Fibroblast of lung (primary cell): ENCODE results near the gene CAST. TPM values are rescaled to one million over a fixed set of nuclear protein-coding genes. Genes with fewer than 3 reads are reported as not detected.

Source experiments
- DNase-seq, 2 donors: peaks; one replicate each; pipeline versions ENCODE4 v3.0.0 to v3.0.0-alpha.2; 2010; ENCODE audit warnings: low read depth in 2 of 2
- H2AFZ ChIP-seq: 2 replicates; pipeline ENCODE4 v1.5.1; 2012; ENCODE audit warnings: low read length, control low read depth, inconsistent platforms
- H3K27ac ChIP-seq: 2 replicates; pipeline ENCODE4 v1.5.1; 2011; ENCODE audit warnings: low read length, control low read depth; ENCODE audit not compliant: insufficient read depth
- H3K27me3 ChIP-seq: 2 replicates; pipeline ENCODE4 v1.5.1; 2011; ENCODE audit warnings: mild to moderate bottlenecking, low read length; ENCODE audit not compliant: control insufficient read depth, insufficient read depth
- H3K36me3 ChIP-seq: 2 replicates; pipeline ENCODE4 v1.5.1; 2011; ENCODE audit warnings: low read length; ENCODE audit not compliant: control insufficient read depth, insufficient read depth
- H3K4me1 ChIP-seq: 2 replicates; pipeline ENCODE4 v1.5.1; 2011; ENCODE audit warnings: low read length; ENCODE audit not compliant: control insufficient read depth, insufficient read depth; ENCODE audit errors: extremely low read depth
- H3K4me2 ChIP-seq: 2 replicates; pipeline ENCODE4 v1.5.1; 2011; ENCODE audit warnings: low read length, control low read depth; ENCODE audit not compliant: insufficient read depth; ENCODE audit errors: extremely low read depth
- H3K4me3 ChIP-seq, 4 experiments: fragments of 200-600 bp in 1 of 4; sonication (generic) in 1 of 4; replicated peaks in 1 of 4; 2 replicates each; pipeline ENCODE4 v1.5.1; 2011 to 2016; ENCODE audit warnings: low read length in 4 of 4, low read depth in 3 of 4, mild to moderate bottlenecking in 3 of 4, control low read depth in 2 of 4, inconsistent platforms in 1 of 4, mixed read lengths in 1 of 4; ENCODE audit not compliant: insufficient read depth in 1 of 4; ENCODE audit errors: control extremely low read depth in 1 of 4
- H3K79me2 ChIP-seq: 2 replicates; pipeline ENCODE4 v1.5.1; 2012; ENCODE audit warnings: mild to moderate bottlenecking, low read length, inconsistent platforms; ENCODE audit not compliant: control insufficient read depth, insufficient read depth
- H3K9ac ChIP-seq: 2 replicates; pipeline ENCODE4 v1.5.1; 2011; ENCODE audit warnings: mild to moderate bottlenecking, low read length, control low read depth; ENCODE audit not compliant: insufficient read depth
- H3K9me3 ChIP-seq: 2 replicates; pipeline ENCODE4 v1.5.1; 2012; ENCODE audit warnings: low read depth, low read length; ENCODE audit not compliant: control insufficient read depth, insufficient read depth
- H4K20me1 ChIP-seq: 2 replicates; pipeline ENCODE4 v1.5.1; 2011; ENCODE audit warnings: low read length; ENCODE audit not compliant: control insufficient read depth, insufficient read depth; ENCODE audit errors: extremely low read depth
- CTCF ChIP-seq, 2 donors: IDR thresholded peaks in 1 of 2; conservative IDR thresholded peaks in 1 of 2; 1 replicate in 1 of 2; 2 replicates in 1 of 2; pipeline ENCODE4 v1.5.1; 2011 to 2012; ENCODE audit warnings: low read length in 2 of 2, control low read depth in 1 of 2, inconsistent platforms in 1 of 2, low read depth in 1 of 2, mild to moderate bottlenecking in 1 of 2
- EZH2 ChIP-seq: IDR thresholded peaks from 2 replicates; pipeline ENCODE4 v1.5.1; 2012; ENCODE audit warnings: low read length, control low read depth, mild to moderate bottlenecking; ENCODE audit errors: missing control alignments
- polyA plus RNA-seq, 2 donors: library from polyadenylated mRNA; depleted of rRNA in 1 of 2; stranded (reverse) in 1 of 2; unstranded in 1 of 2; fragments of >200 nt; gene quantifications; 2 replicates each; pipeline ENCODE4 v1.2.1, GENCODE V29; 2011 to 2012; ENCODE audit warnings: missing spikeins in 1 of 2
- total RNA-seq: library from RNA; depleted of rRNA; stranded (reverse); fragments of >200 nt; gene quantifications from 2 replicates; pipeline ENCODE4 v1.2.1, GENCODE V29; 2014

CAST gene
- total and polyA plus RNA-seq, 2 donors (not counting 1 experiment from before 2014, with no cell fraction given): 203 to 378 TPM

GRCh38 chr5:96721351-96721977, 59.3 kb downstream of the CAST start:
- Histone ChIP-seq H3K4me2 (no peak overlapping the region), H3K4me1 (peaks cover 8% of the 10 kb centered on the region), H3K4me3 (no peak overlapping the region), H3K27me3 (no peaks in the 10 kb centered on the region), H3K9ac (no peak overlapping the region), H3K9me3 (no peaks in the 10 kb centered on the region), H3K27ac (peak overlapping the region; percentile 16), H3K79me2 (peaks cover 55% of the 10 kb centered on the region), H4K20me1 (no peaks in the 10 kb centered on the region), H2AFZ (no peak overlapping the region), H3K36me3 (peaks cover 3% of the 10 kb centered on the region)
- DNase-seq: peak; percentile 46 to 89
- no peak for TF ChIP-seq EZH2
- TF ChIP-seq CTCF (conservative IDR thresholded peaks at IDR 0.05 in 1 of 2, IDR thresholded peaks at IDR 0.05 in 1 of 2; ENCODE audit: low read depth in 1 of 2, low read length in 2 of 2): no peak

- DNase-seq: no peak
- Histone ChIP-seq H3K4me1 (peaks cover 8% of the 10 kb centered on the region), H3K27ac (no peak overlapping the region), H2AFZ (no peak overlapping the region), H4K20me1 (no peaks in the 10 kb centered on the region), H3K79me2 (peaks cover 25% of the 10 kb centered on the region), H3K4me2 (no peak overlapping the region), H3K27me3 (no peaks in the 10 kb centered on the region), H3K9me3 (no peaks in the 10 kb centered on the region), H3K9ac (no peak overlapping the region), H3K4me3 (no peak overlapping the region), H3K36me3 (peaks cover 5% of the 10 kb centered on the region)
- TF ChIP-seq EZH2 (no peak), CTCF (conservative IDR thresholded peaks at IDR 0.05 in 1 of 2, IDR thresholded peaks at IDR 0.05 in 1 of 2; ENCODE audit: low read depth in 1 of 2, low read length in 2 of 2) (no peak)
Observed at GRCh38 chr5:96725257-96725656, 63.1 kb downstream of the CAST start.

- H3K36me3 ChIP-seq: peaks cover 10% of the 10 kb centered on the region
- no peak overlapping the region for H3K27ac ChIP-seq
- no peak for DNase-seq
- no peak overlapping the region for H2AFZ ChIP-seq
- no peak overlapping the region for H3K4me2 ChIP-seq
- no peaks in the 10 kb centered on the region for H3K27me3 ChIP-seq
- H3K9me3 ChIP-seq: no peaks in the 10 kb centered on the region
- H3K4me1 ChIP-seq: no peaks in the 10 kb centered on the region
- peaks cover 17% of the 10 kb centered on the region for H3K79me2 ChIP-seq
- no peaks in the 10 kb centered on the region for H4K20me1 ChIP-seq
- TF ChIP-seq EZH2 (no peak), CTCF (conservative IDR thresholded peaks at IDR 0.05 in 1 of 2, IDR thresholded peaks at IDR 0.05 in 1 of 2; ENCODE audit: low read depth in 1 of 2, low read length in 2 of 2) (no peak)
- H3K9ac ChIP-seq: no peak overlapping the region
- no peak overlapping the region for H3K4me3 ChIP-seq
Observed at GRCh38 chr5:96726802-96727201, 64.6 kb downstream of the CAST start.
